Testis (tissue), 2 donors: ENCODE data around the gene ITGB4.

Source experiments
- POLR2A ChIP-seq: fragments of 450-650 bp; IDR thresholded peaks from one replicate; pipeline ENCODE4 v1.6.1; 2017; ENCODE audit warnings: antibody characterized with exemption, mild to moderate bottlenecking, moderate library complexity
- TF ChIP-seq, protein P1 (sequence below), 3 experiments: fragments of 450-650 bp in 2 of 3; fragments of 200-600 bp in 1 of 3; sonication (generic) in 1 of 3; IDR thresholded peaks; one replicate each; pipeline ENCODE4 v1.5.1; 2016 to 2019; ENCODE audit warnings: antibody characterized with exemption in 3 of 3, mild to moderate bottlenecking in 2 of 3, moderate library complexity in 1 of 3

DNA sequence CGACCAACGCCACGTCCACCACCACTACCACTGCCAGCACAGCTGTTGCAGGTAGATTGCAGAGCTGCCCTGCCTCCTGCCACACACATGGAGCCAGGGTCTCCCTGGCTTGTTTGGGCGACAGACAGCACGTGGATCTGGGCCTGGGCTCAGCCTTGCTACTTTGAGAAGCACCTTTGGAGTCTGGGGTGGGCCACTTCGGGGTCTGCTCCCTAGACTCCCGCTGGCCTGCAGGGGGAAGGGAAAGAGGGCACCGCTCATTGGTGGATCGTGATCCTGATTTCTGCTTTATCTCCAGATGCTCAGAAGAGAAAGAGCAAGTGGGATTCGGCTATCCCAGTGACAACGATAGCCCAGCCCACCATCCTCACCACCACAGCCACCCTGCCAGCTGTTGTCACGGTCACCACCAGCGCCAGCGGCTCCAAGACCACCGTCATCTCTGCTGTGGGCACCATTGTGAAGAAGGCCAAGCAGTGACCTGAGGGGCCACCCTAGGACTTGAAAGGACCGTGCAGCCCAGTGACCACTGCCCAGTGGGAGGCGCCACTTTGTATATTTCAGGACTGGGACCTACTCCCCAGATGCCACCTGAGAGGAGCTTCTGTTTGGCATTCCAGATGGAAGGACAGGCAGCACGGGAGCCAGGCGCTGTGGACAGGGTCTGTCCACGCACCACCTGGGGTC, 15.1 kb upstream of the ITGB4 start:
- TF ChIP-seq, protein P1, sequence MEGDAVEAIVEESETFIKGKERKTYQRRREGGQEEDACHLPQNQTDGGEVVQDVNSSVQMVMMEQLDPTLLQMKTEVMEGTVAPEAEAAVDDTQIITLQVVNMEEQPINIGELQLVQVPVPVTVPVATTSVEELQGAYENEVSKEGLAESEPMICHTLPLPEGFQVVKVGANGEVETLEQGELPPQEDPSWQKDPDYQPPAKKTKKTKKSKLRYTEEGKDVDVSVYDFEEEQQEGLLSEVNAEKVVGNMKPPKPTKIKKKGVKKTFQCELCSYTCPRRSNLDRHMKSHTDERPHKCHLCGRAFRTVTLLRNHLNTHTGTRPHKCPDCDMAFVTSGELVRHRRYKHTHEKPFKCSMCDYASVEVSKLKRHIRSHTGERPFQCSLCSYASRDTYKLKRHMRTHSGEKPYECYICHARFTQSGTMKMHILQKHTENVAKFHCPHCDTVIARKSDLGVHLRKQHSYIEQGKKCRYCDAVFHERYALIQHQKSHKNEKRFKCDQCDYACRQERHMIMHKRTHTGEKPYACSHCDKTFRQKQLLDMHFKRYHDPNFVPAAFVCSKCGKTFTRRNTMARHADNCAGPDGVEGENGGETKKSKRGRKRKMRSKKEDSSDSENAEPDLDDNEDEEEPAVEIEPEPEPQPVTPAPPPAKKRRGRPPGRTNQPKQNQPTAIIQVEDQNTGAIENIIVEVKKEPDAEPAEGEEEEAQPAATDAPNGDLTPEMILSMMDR (IDR thresholded peaks at IDR 0.05) = no peak
- TF ChIP-seq POLR2A = no peak
